Lung (tissue), 12 donors: ENCODE measurements around the gene AK2. TPM values are rescaled to one million over a fixed set of nuclear protein-coding genes. Genes with fewer than 3 reads are reported as not detected.

Source experiments
- ATAC-seq: fragments of 200-7000 bp; cut with Tn5 transposase; one replicate; pipeline ENCODE4 v1.9.1; 2020; ENCODE audit warnings: moderate number of reproducible peaks; ENCODE audit not compliant: insufficient read depth, low FRiP score
- DNase-seq, 3 donors: peaks; one replicate each; pipeline ENCODE4 v3.0.0-alpha.2; 2013 to 2017
- H3K27ac ChIP-seq, 2 donors: one replicate each; pipeline ENCODE4 v1.5.1; 2013; ENCODE audit warnings: mild to moderate bottlenecking in 2 of 2, moderate library complexity in 2 of 2, control low read depth in 1 of 2, inconsistent platforms in 1 of 2, low read depth in 1 of 2, low read length in 1 of 2
- H3K27me3 ChIP-seq, 3 donors: one replicate each; pipeline ENCODE4 v1.5.1; 2013; ENCODE audit warnings: low read length in 2 of 3; ENCODE audit not compliant: control insufficient read depth in 3 of 3, insufficient read depth in 3 of 3
- H3K36me3 ChIP-seq, 4 donors: one replicate each; pipeline ENCODE4 v1.5.1; 2013; ENCODE audit warnings: low read length in 4 of 4, mild to moderate bottlenecking in 1 of 4, moderate library complexity in 1 of 4; ENCODE audit not compliant: control insufficient read depth in 4 of 4, insufficient read depth in 4 of 4
- H3K4me1 ChIP-seq, 5 donors: one replicate each; pipeline ENCODE4 v1.5.1; 2013; ENCODE audit warnings: low read length in 5 of 5, mild to moderate bottlenecking in 2 of 5, moderate library complexity in 1 of 5; ENCODE audit not compliant: control insufficient read depth in 5 of 5, insufficient read depth in 5 of 5
- H3K4me3 ChIP-seq: one replicate; pipeline ENCODE4 v1.5.1; 2013; ENCODE audit warnings: mild to moderate bottlenecking, control low read depth, moderate library complexity
- H3K9ac ChIP-seq, 2 donors: one replicate each; pipeline ENCODE4 v1.5.1; 2013; ENCODE audit warnings: low read length in 2 of 2, control low read depth in 1 of 2; ENCODE audit not compliant: insufficient read depth in 1 of 2
- H3K9me3 ChIP-seq, 4 donors: one replicate each; pipeline ENCODE4 v1.5.1; 2013; ENCODE audit warnings: low read length in 3 of 4, mild to moderate bottlenecking in 1 of 4, moderate library complexity in 1 of 4; ENCODE audit not compliant: control insufficient read depth in 4 of 4, insufficient read depth in 3 of 4
- WGBS, 2 donors: extraction: QIAGEN DNeasy Blood & Tissue Kit; methylation state at CpG; one replicate each; pipeline ENCODE4 v1.1.7; 2013; 5-methylcytosine and 5-hydroxymethylcytosine counted together
- polyA plus RNA-seq, 2 donors: library from polyadenylated mRNA; stranded (reverse); fragments of 200-250 nt; gene quantifications; one replicate each; pipeline ENCODE4 v1.2.1, GENCODE V29; 2013
- total RNA-seq, 2 donors: library from RNA; depleted of rRNA in 1 of 2; stranded (reverse); fragments of >200 nt in 1 of 2; gene quantifications; one replicate each; pipeline ENCODE4 v1.2.1, GENCODE V29; 2014 to 2021
- TF ChIP-seq, protein P1 (sequence below): IDR thresholded peaks from 2 replicates; pipeline ENCODE4 v1.5.1; 2012; ENCODE audit warnings: mild to moderate bottlenecking; ENCODE audit errors: control extremely low read depth, extremely low read depth
- donor health status: control.
- donor health status: control.
- donor health status: Bipolar disorder and iron deficiency.
- donor health status: healthy.
- donor health status: DM: yes; HTN: yes; CAD: no.

AK2 gene
- total and polyA plus RNA-seq, 4 donors, result 86.8 to 127 (median 101) TPM

DNA sequence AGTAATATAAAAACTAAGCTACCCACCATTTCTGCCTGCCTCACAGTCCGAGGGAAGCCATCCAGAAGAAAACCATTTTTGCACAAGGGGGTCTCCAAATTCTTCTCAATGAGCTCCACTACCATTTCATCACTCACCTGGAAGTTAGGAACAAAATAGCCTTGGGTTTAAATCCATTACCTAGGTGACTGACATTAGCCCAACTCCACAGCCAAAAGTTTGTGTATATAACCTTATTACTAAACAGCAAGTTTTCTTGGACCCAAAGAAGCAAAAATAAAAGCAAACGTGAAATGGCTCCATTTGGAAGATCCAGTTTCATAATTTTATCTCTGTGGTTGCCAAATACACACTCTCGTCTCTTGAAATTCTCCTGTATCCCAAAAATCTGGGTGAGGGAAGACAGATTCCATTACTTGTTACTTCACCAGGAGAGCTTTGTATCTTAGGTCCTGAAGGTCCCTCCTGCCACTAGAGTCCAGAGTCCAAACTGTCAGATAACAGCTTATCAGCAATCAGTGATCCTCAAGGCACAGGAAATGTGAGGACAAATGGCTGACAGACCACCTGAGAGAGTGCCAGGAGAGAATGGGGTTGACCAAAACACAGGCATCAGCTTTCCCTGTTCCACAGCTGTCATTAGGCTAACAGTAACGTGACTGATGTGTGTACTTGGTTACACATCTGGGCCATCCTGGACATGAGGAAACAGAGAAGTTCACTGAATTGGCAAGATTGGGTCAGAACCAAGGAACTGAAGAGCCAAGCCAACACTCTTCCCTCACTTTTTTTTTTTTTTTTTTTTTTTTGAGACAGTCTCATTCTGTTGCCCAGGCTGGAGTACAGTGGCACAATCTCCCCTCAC, 14.9 kb downstream of the AK2 start:
- H3K27ac ChIP-seq, result no peak overlapping the region
- H3K9ac ChIP-seq, result no peak overlapping the region
- H3K4me3 ChIP-seq, result no peak overlapping the region
- H3K4me1 ChIP-seq, result peaks cover 0 to 7% (median 0%) of the 10 kb centered on the region in 5 donors
- H3K36me3 ChIP-seq, result peaks cover 21 to 45% (median 35%) of the 10 kb centered on the region in 4 donors
- TF ChIP-seq, protein P1, sequence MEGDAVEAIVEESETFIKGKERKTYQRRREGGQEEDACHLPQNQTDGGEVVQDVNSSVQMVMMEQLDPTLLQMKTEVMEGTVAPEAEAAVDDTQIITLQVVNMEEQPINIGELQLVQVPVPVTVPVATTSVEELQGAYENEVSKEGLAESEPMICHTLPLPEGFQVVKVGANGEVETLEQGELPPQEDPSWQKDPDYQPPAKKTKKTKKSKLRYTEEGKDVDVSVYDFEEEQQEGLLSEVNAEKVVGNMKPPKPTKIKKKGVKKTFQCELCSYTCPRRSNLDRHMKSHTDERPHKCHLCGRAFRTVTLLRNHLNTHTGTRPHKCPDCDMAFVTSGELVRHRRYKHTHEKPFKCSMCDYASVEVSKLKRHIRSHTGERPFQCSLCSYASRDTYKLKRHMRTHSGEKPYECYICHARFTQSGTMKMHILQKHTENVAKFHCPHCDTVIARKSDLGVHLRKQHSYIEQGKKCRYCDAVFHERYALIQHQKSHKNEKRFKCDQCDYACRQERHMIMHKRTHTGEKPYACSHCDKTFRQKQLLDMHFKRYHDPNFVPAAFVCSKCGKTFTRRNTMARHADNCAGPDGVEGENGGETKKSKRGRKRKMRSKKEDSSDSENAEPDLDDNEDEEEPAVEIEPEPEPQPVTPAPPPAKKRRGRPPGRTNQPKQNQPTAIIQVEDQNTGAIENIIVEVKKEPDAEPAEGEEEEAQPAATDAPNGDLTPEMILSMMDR, result no peak
- 83 to 88% methylated on average over 4 of the region's 4 CpGs for WGBS, 2 donors
- DNase-seq (no peak), ATAC-seq (no peak)
- H3K9me3 ChIP-seq, result no peaks in the 10 kb centered on the region
- H3K27me3 ChIP-seq, result no peaks in the 10 kb centered on the region

DNA sequence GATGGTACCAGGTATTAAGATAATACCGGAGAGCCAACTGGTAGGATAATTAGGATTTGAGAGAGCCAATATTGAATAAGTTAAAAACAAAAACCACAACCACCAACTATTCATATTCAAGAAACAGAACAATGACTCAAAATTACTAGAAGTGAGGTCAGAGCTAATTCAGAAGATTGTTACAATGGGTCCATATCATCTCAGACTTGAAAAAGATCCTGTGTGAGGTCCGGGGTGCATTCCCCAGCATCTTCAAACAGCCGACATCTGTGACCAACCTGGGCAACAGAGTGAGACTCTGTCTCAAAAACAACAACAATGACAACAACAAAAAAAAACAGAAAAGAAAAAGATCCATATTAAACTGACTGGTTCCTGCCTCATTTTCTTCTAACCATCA, 18.6 kb downstream of the AK2 start:
- Histone ChIP-seq H3K27ac (no peak overlapping the region), H3K9ac (no peak overlapping the region), H3K4me1 (peaks cover 0 to 4% (median 0%) of the 10 kb centered on the region in 5 donors), H3K9me3 (no peaks in the 10 kb centered on the region), H3K27me3 (no peaks in the 10 kb centered on the region), H3K4me3 (no peak overlapping the region), H3K36me3 (peaks cover 32 to 54% (median 40%) of the 10 kb centered on the region in 4 donors)
- DNase-seq, result no peak
- no peak for ATAC-seq
- 96% methylated on average over 3 of the region's 3 CpGs for WGBS, 2 donors
- TF ChIP-seq, protein P1, result no peak

DNA sequence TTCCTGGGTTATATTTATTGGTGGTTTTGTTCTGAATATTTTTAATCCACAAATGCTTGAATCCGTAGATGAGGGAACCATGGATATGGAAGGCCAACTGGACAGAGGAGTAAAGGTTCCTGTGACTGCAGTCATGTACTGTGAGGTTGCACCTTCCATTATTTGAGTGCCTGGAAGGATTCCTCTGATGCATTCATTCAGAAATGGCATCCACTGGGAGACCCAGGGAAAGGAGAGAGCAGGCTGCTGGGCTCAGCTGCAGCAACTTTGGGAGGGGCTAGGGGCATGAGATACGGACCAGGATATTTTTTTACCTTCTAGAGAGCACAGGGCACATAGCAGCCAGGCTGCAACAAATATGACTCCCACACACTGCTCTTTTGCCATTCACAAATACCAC, 19.5 kb downstream of the AK2 start:
- ATAC-seq, result no peak
- H3K36me3 ChIP-seq, result peaks cover 28 to 57% (median 41%) of the 10 kb centered on the region in 4 donors

More for the DNA sequence above, 19.5 kb downstream of the AK2 start:
- no peak overlapping the region for H3K4me3 ChIP-seq
- WGBS, 2 donors, result 96 to 99% methylated on average over 2 of the region's 2 CpGs
- no peaks in the 10 kb centered on the region for H3K9me3 ChIP-seq
- no peak overlapping the region for H3K9ac ChIP-seq
- peaks cover 0 to 9% (median 0%) of the 10 kb centered on the region in 5 donors for H3K4me1 ChIP-seq
- no peak for DNase-seq
- H3K27ac ChIP-seq, result no peak overlapping the region
- TF ChIP-seq, protein P1, result no peak
- no peaks in the 10 kb centered on the region for H3K27me3 ChIP-seq
